ENCODE results near the gene CCDC88B. TPM values are rescaled to one million over a fixed set of nuclear protein-coding genes. Genes with fewer than 3 reads are reported as not detected.
A peak's percentile ranks its signal among the peaks of the same experiment; 100 is the strongest.

CCDC88B gene
- total and polyA plus RNA-seq, 2 of the 8 experiments (the other 6 are each of a cell fraction or from before 2014, with no cell fraction given), result 5.9 to 12.5 TPM

- H3K14ac ChIP-seq (ENCODE audit: insufficient read length), result no peak overlapping the region
- no peaks in the 10 kb centered on the region; a peak in 2 of 7 replicates for H3K4me1 ChIP-seq (replicated peaks in 1 of 4; ENCODE audit: control insufficient read depth in 3 of 4, insufficient read depth in 4 of 4, low read length in 3 of 4)
- no peak overlapping the region for H3K18ac ChIP-seq (ENCODE audit: extremely low read depth, low read length)
- H3K23ac ChIP-seq (ENCODE audit: insufficient read length), result no peak overlapping the region
- H3K27ac ChIP-seq (ENCODE audit: low read depth, low read length), result no peak overlapping the region
- peaks cover 7% of the 10 kb centered on the region; the same call in 1 of the 2 replicates for H3K23me2 ChIP-seq (ENCODE audit: low read depth, low read length)
- H2BK15ac ChIP-seq (ENCODE audit: low read length), result peak overlapping the region; percentile 37; the same call in 1 of the 2 replicates
- H2AK5ac ChIP-seq (ENCODE audit: low read depth, low read length), result peak overlapping the region; percentile 94
- no peak overlapping the region for H4K5ac ChIP-seq (ENCODE audit: insufficient read length, low read depth, low read length)
- no peak for DNase-seq (ENCODE audit: low read depth in 1 of 2, low spot score in 2 of 2)
- H2BK5ac ChIP-seq (ENCODE audit: low read depth, low read length), result no peak overlapping the region
- no peak overlapping the region for H4K8ac ChIP-seq (ENCODE audit: extremely low read depth, insufficient read depth, low read length)
- no peaks in the 10 kb centered on the region for H3K79me2 ChIP-seq (ENCODE audit: control insufficient read depth in 1 of 2, insufficient read depth in 2 of 2, low read length in 2 of 2)
- H2BK120ac ChIP-seq (replicated peaks; ENCODE audit: low read depth, low read length), result no peak overlapping the region
- H2AFZ ChIP-seq (ENCODE audit: low read length), result no peak overlapping the region
- no peak overlapping the region for H4K91ac ChIP-seq (replicated peaks; ENCODE audit: insufficient read length, low read length)
- peaks cover 0 to 3% (median 0%) of the 10 kb centered on the region in 4 experiments; a peak in 1 of 8 replicates for H3K36me3 ChIP-seq (ENCODE audit: control insufficient read depth in 2 of 4, insufficient read depth in 4 of 4, low read length in 3 of 4)
- no peak overlapping the region for H3K56ac ChIP-seq (replicated peaks; ENCODE audit: insufficient read length, low read depth, low read length)
- H3K79me1 ChIP-seq (ENCODE audit: low read depth, low read length), result no peaks in the 10 kb centered on the region
- WGBS, 2 experiments (ENCODE audit: extremely low coverage in 1 of 2, insufficient coverage in 1 of 2, insufficient read length in 1 of 2, insufficient replicate concordance in 2 of 2, low coverage in 1 of 2, low lambda C conversion rate in 2 of 2, missing lambda C conversion rate in 1 of 2), result 89% methylated on average over 15 of the region's 15 CpGs; no CpG with 5 or more reads in 1 of the 2 experiments
- FAIRE-seq, result no peak
- peak overlapping the region; percentile 64; the same call in 1 of the 2 replicates for H2BK12ac ChIP-seq (ENCODE audit: low read depth, low read length)
- no peaks in the 10 kb centered on the region; a peak in 1 of 4 replicates for H3K9me3 ChIP-seq (ENCODE audit: insufficient read depth in 2 of 2, low read depth in 1 of 2, low read length in 1 of 2)
- ChIA-PET CTCF (ENCODE audit: partially characterized antibody) (interaction anchor here (1.3 to 2.3 kb wide), 6 partner anchors 9 to 270 kb away, joined by 3 to 5 read pairs (median 4); no protein-coding TSS in a partner anchor), POLR2A (ENCODE audit: partially characterized antibody) (interaction anchor here (0.6 to 1.6 kb wide), 2 partner anchors 13 to 22 kb away, joined by 4 read pairs; no protein-coding TSS in a partner anchor)
- no peak overlapping the region for H3K4me3 ChIP-seq (ENCODE audit: extremely low read depth in 1 of 4, insufficient read depth in 2 of 4, low read depth in 3 of 4, low read length in 4 of 4)
- H3K4ac ChIP-seq (replicated peaks; ENCODE audit: insufficient read length, low read depth, low read length), result no peak overlapping the region
- H3K9ac ChIP-seq (replicated peaks in 1 of 4; ENCODE audit: extremely low read depth in 1 of 4, low read depth in 3 of 4, low read length in 3 of 4), result no peak overlapping the region
- no peaks in the 10 kb centered on the region; a peak in 1 of 7 replicates for H3K27me3 ChIP-seq (replicated peaks in 1 of 4; ENCODE audit: control insufficient read depth in 3 of 4, extremely low read depth in 1 of 4, insufficient read depth in 3 of 4, low read length in 3 of 4)
- no peaks in the 10 kb centered on the region for H4K20me1 ChIP-seq (replicated peaks in 1 of 2; ENCODE audit: control insufficient read depth in 1 of 2, insufficient read depth in 2 of 2, low read length in 2 of 2)
- no peak overlapping the region for H3K4me2 ChIP-seq (ENCODE audit: insufficient read depth in 1 of 2, low read depth in 2 of 2, low read length in 2 of 2)
- no peak overlapping the region for H2BK20ac ChIP-seq (ENCODE audit: low read length)
These were observed 39.2 kb downstream of the CCDC88B start for GRCh38 chr11:64379160-64379559.

Measured in H1 (cell line).